Stimulated activated CD8-positive, alpha-beta memory T cell treated with anti-CD3 and anti-CD28 coated beads, Interleukin-15, amount 100 ng/mL, for 24 hours (primary cell): ENCODE results near the gene RAD51AP2.
"Not testable (repeated sequence)": the region's sequence is repeated elsewhere in the genome, so short reads cannot be mapped to it uniquely, and the experiment has no call there.

Source experiments
- DNase-seq: peaks from one replicate; pipeline ENCODE4 v3.0.0-alpha.2; 2020; ENCODE audit warnings: low read depth

The RAD51AP2 gene

GRCh38 chr2:17518212-17519154, at the start of gene RAD51AP2:
RAD51AP2 (minus strand) TSS chr2:17518440; CDS start chr2:17518415, 25 bp downstream.
- DNase-seq: no peak

GRCh38 chr2:17565726-17566125, 47.5 kb upstream of the RAD51AP2 start:
- not testable (repeated sequence) for DNase-seq

- no peak for DNase-seq
Measured at GRCh38 chr2:17558878-17559277, 40.6 kb upstream of the RAD51AP2 start.

- no peak for DNase-seq
Measured at GRCh38 chr2:17558053-17558452, 39.8 kb upstream of the RAD51AP2 start.

- no peak for DNase-seq
Measured at GRCh38 chr2:17557596-17557995, 39.4 kb upstream of the RAD51AP2 start.

GRCh38 chr2:17555150-17555549, 36.9 kb upstream of the RAD51AP2 start:
- DNase-seq: no peak

GRCh38 chr2:17550907-17551306, 32.7 kb upstream of the RAD51AP2 start:
- no peak for DNase-seq

GRCh38 chr2:17547737-17548136, 29.5 kb upstream of the RAD51AP2 start:
- no peak for DNase-seq

- no peak for DNase-seq
Measured at GRCh38 chr2:17547237-17547636, 29.0 kb upstream of the RAD51AP2 start.

- DNase-seq: no peak
Measured at GRCh38 chr2:17545680-17546613, 27.7 kb upstream of the RAD51AP2 start.

- no peak for DNase-seq
Measured at GRCh38 chr2:17544256-17544655, 26.0 kb upstream of the RAD51AP2 start.

- no peak for DNase-seq
Measured at GRCh38 chr2:17543848-17544247, 25.6 kb upstream of the RAD51AP2 start.

GRCh38 chr2:17543131-17543660, 25.0 kb upstream of the RAD51AP2 start:
- no peak for DNase-seq

GRCh38 chr2:17542471-17542870, 24.2 kb upstream of the RAD51AP2 start:
- no peak for DNase-seq

- no peak for DNase-seq
Measured at GRCh38 chr2:17541531-17541950, 23.3 kb upstream of the RAD51AP2 start.

- no peak for DNase-seq
Measured at GRCh38 chr2:17540813-17541530, 22.7 kb upstream of the RAD51AP2 start.

GRCh38 chr2:17540093-17540812, 22.0 kb upstream of the RAD51AP2 start, which contains the start of gene VSNL1:
VSNL1 (plus strand) TSS chr2:17540696; CDS start chr2:17592075, 51,379 bp downstream.
- DNase-seq: no peak

- no peak for DNase-seq
Measured at GRCh38 chr2:17539611-17540092, 21.4 kb upstream of the RAD51AP2 start.

- DNase-seq: no peak
Measured at GRCh38 chr2:17538844-17539554, 20.8 kb upstream of the RAD51AP2 start.
